T-helper 1 cell treated with Interleukin-12 subunit alpha and Interleukin-12 subunit beta and Interleukin-4 antibody, amounts not matched to agents 30 μg/mL and 1 μg/mL, for 36 hours (primary cell): Measurements from ENCODE around the gene PRELID2.

Experiments used
- H3K27ac Mint-ChIP-seq: one replicate; pipeline ENCODE4 v1.8.0; 2021; ENCODE audit warnings: mild to moderate bottlenecking, mixed read lengths
- H3K27me3 Mint-ChIP-seq: one replicate; pipeline ENCODE4 v1.8.0; 2021; ENCODE audit warnings: low read depth, mixed read lengths
- H3K36me3 Mint-ChIP-seq: one replicate; pipeline ENCODE4 v1.8.0; 2021; ENCODE audit warnings: low read depth, mixed read lengths
- H3K4me1 Mint-ChIP-seq: one replicate; pipeline ENCODE4 v1.8.0; 2021; ENCODE audit warnings: low read depth, mixed read lengths
- H3K4me3 Mint-ChIP-seq: one replicate; pipeline ENCODE4 v1.8.0; 2021; ENCODE audit warnings: mild to moderate bottlenecking, moderate library complexity, mixed read lengths
- H3K9me3 Mint-ChIP-seq: one replicate; pipeline ENCODE4 v1.8.0; 2021; ENCODE audit warnings: mixed read lengths

The PRELID2 gene

DNA sequence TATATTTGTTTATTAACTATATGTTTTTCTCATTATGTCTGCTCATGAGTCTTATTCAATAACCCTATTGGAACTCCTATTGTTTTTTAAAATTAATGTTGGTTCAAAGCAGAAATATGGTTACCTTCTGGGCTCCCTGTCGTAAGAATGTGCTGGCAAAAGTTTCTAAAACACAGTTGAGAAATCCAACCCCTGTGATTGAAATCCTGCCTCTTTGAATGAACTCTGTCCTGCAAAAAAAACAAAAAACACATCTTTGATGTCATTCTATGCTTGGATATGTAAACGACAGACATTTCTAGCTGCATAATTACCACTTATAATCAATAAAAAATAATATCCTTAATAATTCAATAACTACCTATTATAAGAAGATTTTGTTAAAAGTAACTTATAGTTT lies 38.8 kb downstream of the PRELID2 start:
- Mint-ChIP-seq H3K27me3 (no peaks in the 10 kb centered on the region), H3K4me1 (no peaks in the 10 kb centered on the region), H3K36me3 (no peaks in the 10 kb centered on the region), H3K4me3 (no peak overlapping the region), H3K9me3 (no peaks in the 10 kb centered on the region), H3K27ac (no peak overlapping the region)

DNA sequence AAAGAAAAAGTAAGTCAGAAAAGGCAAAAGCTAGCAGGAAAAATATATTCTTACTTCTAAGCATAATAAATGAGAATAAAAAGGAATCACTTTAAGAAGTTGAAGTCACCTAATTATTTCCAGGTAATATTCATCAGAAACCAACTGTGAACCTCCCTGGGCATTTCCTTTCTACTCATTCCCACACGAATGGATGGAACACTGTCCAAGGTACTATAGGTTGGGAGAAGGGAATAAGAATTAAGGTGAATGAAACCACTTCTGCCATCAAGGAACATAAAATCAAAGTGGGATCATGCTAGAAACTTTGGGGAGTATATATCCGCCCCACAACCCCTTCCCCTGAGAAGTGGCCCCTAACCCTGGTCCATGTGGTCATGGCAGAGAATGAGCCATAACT lies 41.6 kb downstream of the PRELID2 start:
- H3K9me3 Mint-ChIP-seq, result no peaks in the 10 kb centered on the region
- H3K36me3 Mint-ChIP-seq, result no peaks in the 10 kb centered on the region
- H3K27me3 Mint-ChIP-seq, result no peaks in the 10 kb centered on the region
- H3K4me3 Mint-ChIP-seq, result no peak overlapping the region
- H3K4me1 Mint-ChIP-seq, result no peaks in the 10 kb centered on the region
- no peak overlapping the region for H3K27ac Mint-ChIP-seq

DNA sequence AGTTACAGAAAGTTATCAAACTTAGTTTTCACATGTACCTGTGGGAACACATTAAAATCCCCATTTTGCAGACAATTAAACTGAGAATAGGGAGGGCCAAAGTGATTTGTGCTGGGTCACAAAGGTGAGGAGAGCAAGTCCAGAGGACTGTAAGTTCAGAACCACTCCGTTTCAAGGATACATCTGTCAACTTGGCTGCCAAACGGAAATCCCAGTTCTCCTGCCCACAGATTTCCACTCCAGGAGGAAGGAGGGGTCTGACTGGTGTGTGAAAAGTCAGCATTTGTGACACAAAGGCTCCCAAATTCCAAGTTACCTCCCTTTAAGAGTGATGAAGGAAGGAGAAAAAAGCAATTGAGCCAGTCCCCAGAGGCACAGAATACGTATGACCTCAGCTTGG lies 42.3 kb downstream of the PRELID2 start:
- no peaks in the 10 kb centered on the region for H3K27me3 Mint-ChIP-seq
- H3K4me3 Mint-ChIP-seq, result no peak overlapping the region
- H3K4me1 Mint-ChIP-seq, result no peaks in the 10 kb centered on the region
- H3K36me3 Mint-ChIP-seq, result no peaks in the 10 kb centered on the region
- H3K27ac Mint-ChIP-seq, result no peak overlapping the region
- no peaks in the 10 kb centered on the region for H3K9me3 Mint-ChIP-seq

DNA sequence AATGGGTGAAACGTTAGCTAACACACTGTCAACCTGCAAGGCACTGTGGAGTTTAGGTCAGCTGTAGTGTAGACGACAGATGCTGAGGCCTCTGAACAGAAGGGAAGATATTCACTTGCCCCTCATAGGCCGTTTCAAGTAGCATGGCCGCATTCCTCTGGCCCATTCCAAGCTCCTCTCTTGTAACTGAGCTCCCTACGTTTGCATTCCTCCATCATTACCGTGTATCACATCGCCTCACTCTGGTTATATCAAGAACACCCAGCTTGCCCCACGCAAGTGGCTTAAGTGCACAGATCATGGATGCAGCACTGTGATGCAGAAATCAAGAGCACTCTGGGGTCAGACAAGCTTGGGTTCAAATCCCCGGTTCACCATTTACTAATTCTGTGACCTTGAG lies 43.3 kb downstream of the PRELID2 start:
- Mint-ChIP-seq H3K27me3 (no peaks in the 10 kb centered on the region), H3K4me3 (no peak overlapping the region), H3K9me3 (no peaks in the 10 kb centered on the region), H3K27ac (no peak overlapping the region), H3K4me1 (no peaks in the 10 kb centered on the region), H3K36me3 (no peaks in the 10 kb centered on the region)

DNA sequence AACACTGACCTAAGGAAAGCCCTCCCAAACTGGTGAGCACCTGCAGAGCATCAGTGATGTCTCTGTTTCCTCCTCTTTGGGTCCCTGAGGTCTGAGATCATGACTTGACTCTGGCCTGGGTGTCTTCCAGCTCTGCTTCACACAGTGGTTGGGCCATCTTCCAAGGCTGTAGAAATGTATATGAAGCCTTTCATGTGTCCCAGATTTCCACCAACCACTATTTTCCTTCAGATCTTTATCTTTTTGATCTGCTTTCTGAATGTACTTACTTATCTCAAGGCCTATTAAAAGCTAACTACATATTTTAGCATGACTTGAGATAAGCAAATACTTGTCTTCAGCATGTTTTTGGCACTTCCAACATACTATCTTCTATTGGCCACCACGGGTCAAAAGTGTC lies 47.1 kb downstream of the PRELID2 start:
- Mint-ChIP-seq H3K9me3 (no peaks in the 10 kb centered on the region), H3K4me3 (no peak overlapping the region), H3K27me3 (no peaks in the 10 kb centered on the region), H3K27ac (no peak overlapping the region), H3K36me3 (no peaks in the 10 kb centered on the region), H3K4me1 (no peaks in the 10 kb centered on the region)

DNA sequence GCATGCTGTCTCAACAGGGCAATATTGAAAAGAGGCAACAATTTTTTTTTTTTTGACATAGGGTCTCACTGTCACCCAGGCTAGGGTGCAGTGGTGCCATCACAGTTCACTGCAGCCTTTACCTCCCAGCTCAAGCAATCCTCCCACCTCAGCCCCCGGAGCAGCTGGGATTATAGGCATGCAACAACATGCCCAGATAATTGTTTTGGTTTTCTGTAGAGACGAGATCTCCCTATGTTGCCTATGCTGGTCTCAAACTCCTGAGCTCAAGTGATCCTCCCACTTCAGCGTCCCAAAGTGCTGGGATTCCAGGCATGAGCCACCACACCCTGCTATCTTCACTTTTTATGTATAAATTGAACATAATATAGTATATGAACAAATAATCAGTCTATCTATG lies 47.6 kb downstream of the PRELID2 start:
- no peaks in the 10 kb centered on the region for H3K4me1 Mint-ChIP-seq
- H3K27me3 Mint-ChIP-seq, result no peaks in the 10 kb centered on the region
- H3K4me3 Mint-ChIP-seq, result no peak overlapping the region
- H3K36me3 Mint-ChIP-seq, result no peaks in the 10 kb centered on the region
- H3K9me3 Mint-ChIP-seq, result no peaks in the 10 kb centered on the region
- H3K27ac Mint-ChIP-seq, result no peak overlapping the region

DNA sequence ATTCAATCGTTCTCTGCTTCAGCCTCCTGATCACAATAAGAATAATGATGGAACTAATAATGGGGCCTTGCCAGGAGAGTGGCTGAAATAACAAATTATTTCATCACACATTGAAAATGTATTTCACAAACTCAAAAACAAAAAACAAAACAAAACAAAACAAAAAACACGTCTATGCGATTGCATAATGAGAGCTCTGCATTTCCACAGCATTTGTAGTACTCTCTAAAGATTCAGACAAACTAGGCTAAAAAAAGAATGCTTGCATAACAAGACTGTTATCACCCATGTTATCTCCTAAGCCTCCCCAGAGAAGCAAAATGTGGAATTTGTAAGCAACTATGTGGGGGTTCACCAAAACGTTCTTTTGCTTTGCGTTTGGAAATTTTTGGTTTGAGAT lies 48.1 kb downstream of the PRELID2 start:
- Mint-ChIP-seq H3K27ac (no peak overlapping the region), H3K4me3 (no peak overlapping the region), H3K27me3 (no peaks in the 10 kb centered on the region), H3K4me1 (no peaks in the 10 kb centered on the region), H3K9me3 (no peaks in the 10 kb centered on the region), H3K36me3 (no peaks in the 10 kb centered on the region)

DNA sequence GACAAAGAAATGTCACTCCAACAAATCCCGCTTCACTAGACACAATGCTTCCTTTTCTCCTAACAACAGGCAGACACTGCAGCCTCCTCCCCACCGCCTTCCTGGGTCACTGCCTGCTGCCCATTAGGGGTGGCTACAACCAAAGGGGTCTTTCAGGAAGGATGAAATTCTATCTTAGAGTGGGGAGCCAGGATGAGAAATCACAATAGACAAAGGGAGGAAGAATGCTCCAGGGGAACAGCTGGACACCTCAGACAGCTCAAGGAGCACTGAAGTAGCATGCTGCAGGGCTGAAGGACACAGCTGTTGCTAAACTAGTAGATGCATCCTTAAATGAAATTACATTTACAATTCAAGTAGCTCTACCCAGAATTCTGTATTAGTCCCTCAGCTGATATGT lies 54.2 kb downstream of the PRELID2 start:
- Mint-ChIP-seq H3K27me3 (no peaks in the 10 kb centered on the region), H3K36me3 (no peaks in the 10 kb centered on the region), H3K4me1 (no peaks in the 10 kb centered on the region), H3K4me3 (no peak overlapping the region), H3K27ac (no peak overlapping the region), H3K9me3 (no peaks in the 10 kb centered on the region)

DNA sequence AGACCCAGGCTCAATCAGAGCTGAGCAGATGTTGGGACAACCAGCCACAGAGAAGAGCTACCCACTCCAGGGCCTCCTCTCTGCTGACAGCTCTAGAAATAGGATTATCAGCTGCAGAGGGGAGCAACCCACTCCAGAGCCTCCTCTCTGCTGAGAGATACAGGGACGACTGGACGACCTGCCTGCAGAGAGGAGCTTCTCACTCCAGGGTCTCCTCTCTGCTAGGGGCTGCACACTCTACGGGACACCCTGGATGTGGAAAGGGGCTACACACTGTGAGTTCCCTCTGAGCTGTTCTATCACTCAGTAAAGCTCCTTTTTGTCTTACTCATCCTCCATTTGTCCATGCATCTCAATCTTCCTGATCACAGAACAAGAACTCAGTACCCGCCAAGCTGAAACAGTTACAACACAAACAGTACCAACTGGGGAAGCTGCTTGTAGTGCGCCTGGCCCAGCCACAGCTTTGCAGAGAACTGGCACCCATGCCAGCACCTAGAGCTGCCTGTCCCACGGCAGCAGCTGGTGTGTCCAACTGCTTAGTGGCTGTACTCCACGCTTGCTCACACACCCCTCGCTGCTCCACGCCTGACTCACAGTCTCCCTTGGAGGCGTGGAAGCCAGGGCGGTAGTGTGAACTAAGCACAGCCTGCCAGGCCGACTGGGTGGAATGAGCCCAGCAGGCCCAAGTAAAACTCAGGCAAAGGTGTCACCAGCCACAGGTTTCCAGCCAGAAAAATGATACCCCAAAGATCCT lies 56.8 kb downstream of the PRELID2 start:
- Mint-ChIP-seq H3K4me1 (no peaks in the 10 kb centered on the region), H3K4me3 (no peak overlapping the region), H3K36me3 (no peaks in the 10 kb centered on the region), H3K27me3 (no peaks in the 10 kb centered on the region), H3K9me3 (no peaks in the 10 kb centered on the region), H3K27ac (no peak overlapping the region)

DNA sequence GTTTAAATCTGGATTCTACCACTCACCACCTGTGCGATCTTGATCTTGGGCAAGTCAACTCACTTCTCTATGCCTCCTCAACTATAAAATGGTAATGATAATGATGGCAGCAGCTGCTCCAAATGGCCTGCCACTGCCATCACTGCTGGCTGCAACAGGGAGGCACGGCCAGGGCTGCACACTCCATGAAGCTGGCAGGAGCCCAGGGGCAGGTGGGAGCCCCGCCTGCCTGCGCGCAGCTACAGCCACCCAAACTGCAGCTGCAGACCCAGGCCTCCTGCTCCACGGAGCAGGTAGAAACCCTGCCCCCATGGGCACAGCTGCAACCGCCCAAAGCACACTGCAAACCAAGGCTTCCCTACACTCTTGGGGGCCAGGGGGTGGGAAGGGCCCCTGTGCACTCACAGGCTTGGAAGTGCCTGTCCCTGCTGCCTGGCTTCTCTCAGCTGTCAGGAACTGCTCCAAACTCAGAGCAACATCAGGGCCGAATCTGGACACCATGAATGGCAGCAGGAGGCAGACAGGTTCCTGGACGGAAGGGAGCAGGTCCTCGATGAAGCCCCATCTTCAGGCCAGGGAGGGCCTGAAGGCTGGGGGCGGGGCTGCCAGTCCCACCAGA lies 57.6 kb downstream of the PRELID2 start:
- H3K4me3 Mint-ChIP-seq, result no peak overlapping the region
- H3K9me3 Mint-ChIP-seq, result no peaks in the 10 kb centered on the region
- no peaks in the 10 kb centered on the region for H3K36me3 Mint-ChIP-seq
- H3K4me1 Mint-ChIP-seq, result no peaks in the 10 kb centered on the region
- no peak overlapping the region for H3K27ac Mint-ChIP-seq
- no peaks in the 10 kb centered on the region for H3K27me3 Mint-ChIP-seq

DNA sequence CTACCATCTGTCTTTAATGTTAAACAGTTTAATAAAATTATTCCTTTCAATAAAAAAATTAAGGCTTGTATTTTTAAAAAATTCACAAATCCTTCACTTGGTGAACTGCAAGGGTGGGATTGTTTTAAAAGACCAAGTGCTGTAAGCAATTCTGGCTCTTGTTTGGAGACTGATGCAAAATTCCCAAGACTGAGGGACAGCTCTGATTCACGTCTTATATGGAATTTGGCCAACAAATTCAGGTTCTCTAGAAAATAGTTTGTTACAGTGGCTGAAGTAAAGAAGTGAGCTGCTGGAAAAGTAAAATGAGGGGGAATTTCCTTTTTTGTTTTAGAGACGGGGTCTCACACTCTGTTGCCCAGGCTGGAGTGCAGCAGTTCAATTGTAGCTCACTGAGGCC lies 58.3 kb downstream of the PRELID2 start:
- Mint-ChIP-seq H3K9me3 (no peaks in the 10 kb centered on the region), H3K4me1 (no peaks in the 10 kb centered on the region), H3K27me3 (no peaks in the 10 kb centered on the region), H3K36me3 (no peaks in the 10 kb centered on the region), H3K4me3 (no peak overlapping the region), H3K27ac (no peak overlapping the region)

DNA sequence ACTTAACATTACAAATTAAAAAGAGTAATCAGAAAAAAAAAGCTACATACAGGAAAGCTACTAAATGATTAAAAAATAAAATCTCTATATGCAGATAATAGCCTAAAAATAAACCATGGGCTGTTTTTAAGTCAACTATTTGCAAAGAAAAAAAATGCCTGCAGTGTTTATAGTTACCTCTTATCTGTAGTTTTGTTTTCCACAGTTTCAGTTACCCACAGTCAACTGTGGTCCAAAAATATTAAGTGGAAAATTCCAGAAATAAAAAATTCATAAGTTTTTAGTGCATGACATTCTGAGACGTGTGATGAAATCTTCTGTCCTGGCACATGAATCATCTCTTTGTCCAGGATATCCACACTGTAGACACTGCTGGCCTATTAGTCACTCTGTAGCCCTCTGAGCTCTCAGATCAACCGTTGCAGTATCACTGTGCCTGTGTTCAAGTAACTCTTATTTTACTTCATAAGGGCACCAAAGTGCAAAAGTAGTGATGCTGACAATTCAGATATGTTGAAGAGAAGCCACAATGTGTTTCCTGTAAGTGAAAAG lies 59.2 kb downstream of the PRELID2 start:
- Mint-ChIP-seq H3K27ac (no peak overlapping the region), H3K4me3 (no peak overlapping the region), H3K36me3 (no peaks in the 10 kb centered on the region), H3K27me3 (no peaks in the 10 kb centered on the region), H3K4me1 (no peaks in the 10 kb centered on the region), H3K9me3 (no peaks in the 10 kb centered on the region)

DNA sequence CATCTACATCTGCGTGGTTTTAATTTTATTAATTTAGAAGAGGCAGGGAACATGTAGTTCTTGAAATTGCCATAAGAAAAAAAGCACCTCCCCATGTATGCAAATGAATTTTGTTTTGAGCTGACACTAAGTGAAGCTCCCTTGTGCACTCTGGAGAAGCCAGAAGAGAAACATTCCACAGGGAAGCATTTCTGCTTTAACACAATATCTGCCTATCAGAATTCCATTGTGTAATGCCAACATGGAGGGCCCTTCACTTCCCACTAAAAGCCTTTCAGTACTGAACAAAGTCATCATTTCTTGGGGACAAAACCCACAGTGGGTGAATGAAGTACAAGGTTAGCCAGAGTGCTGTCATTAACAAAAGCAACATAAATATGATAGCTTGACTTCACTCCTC lies 59.7 kb downstream of the PRELID2 start:
- Mint-ChIP-seq H3K27ac (no peak overlapping the region), H3K4me1 (no peaks in the 10 kb centered on the region), H3K27me3 (no peaks in the 10 kb centered on the region), H3K4me3 (no peak overlapping the region), H3K9me3 (no peaks in the 10 kb centered on the region), H3K36me3 (no peaks in the 10 kb centered on the region)

DNA sequence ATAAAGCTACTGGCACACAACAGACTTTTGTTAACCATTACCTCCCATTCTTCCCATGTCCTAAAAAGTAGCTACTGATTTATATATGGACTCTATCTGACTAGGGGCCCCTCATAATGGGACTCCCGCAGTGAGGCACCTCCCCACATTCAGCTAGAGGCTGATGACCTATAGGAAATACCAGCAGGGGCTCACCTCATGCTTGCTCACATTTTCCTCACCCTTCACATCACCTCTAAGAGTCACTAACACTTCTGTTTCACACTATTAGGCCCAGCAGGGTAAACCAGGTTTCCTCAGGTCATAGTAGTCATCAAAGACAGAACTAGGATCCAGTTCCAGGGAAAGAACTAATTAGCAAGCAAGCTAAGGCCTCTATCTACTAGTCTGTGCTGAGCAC lies 60.7 kb downstream of the PRELID2 start:
- H3K36me3 Mint-ChIP-seq, result no peaks in the 10 kb centered on the region
- H3K4me3 Mint-ChIP-seq, result no peak overlapping the region
- no peak overlapping the region for H3K27ac Mint-ChIP-seq
- H3K9me3 Mint-ChIP-seq, result no peaks in the 10 kb centered on the region
- H3K27me3 Mint-ChIP-seq, result no peaks in the 10 kb centered on the region
- H3K4me1 Mint-ChIP-seq, result no peaks in the 10 kb centered on the region

DNA sequence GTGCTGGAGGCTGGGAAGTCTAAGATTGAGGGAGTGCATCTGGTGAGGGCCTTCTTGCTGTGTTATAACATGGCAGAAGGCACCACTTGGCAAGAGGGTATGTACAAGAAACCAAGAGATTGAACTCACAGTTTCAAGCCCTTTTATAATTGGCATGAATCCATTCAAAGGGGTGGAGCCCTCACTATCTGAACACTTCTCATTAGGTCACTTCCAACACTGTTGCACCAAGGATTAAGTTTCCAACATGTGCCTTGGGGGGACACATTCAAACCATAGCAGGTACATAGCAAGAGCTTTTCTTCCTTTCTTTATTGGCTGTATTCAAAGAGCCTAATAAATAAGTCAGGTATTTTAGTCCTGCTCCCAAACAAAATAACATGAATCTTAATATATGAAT lies 62.7 kb downstream of the PRELID2 start:
- no peak overlapping the region for H3K4me3 Mint-ChIP-seq
- H3K27ac Mint-ChIP-seq, result no peak overlapping the region
- no peaks in the 10 kb centered on the region for H3K27me3 Mint-ChIP-seq
- no peaks in the 10 kb centered on the region for H3K4me1 Mint-ChIP-seq
- no peaks in the 10 kb centered on the region for H3K36me3 Mint-ChIP-seq
- H3K9me3 Mint-ChIP-seq, result no peaks in the 10 kb centered on the region
